GM12878 (cell line): ENCODE data around the gene TIMP3.

Experiments
- CEBPZ ChIP-seq: fragments of 150-350 bp; IDR thresholded peaks from 2 replicates; pipeline ENCODE4 v1.6.1; 2016; ENCODE audit warnings: low read depth, low read length
- LARP7 ChIP-seq: fragments of 450-650 bp; IDR thresholded peaks from 2 replicates; pipeline ENCODE4 v1.6.1; 2017; ENCODE audit warnings: mild to moderate bottlenecking
- POLR2A ChIP-seq: IDR thresholded peaks from 2 replicates; pipeline ENCODE4 v1.6.1; 2011; ENCODE audit warnings: low read depth, mild to moderate bottlenecking, low read length
- POLR2AphosphoS2 ChIP-seq: IDR thresholded peaks from 2 replicates; pipeline ENCODE4 v1.6.1; 2011; ENCODE audit warnings: low read depth, mild to moderate bottlenecking, low read length, improper control_type of control experiment, moderate library complexity
- TF ChIP-seq, protein P1 (sequence below): IDR thresholded peaks from 2 replicates; pipeline ENCODE4 v1.6.1; 2012; ENCODE audit warnings: low read depth, low read length, improper control_type of control experiment
- TF ChIP-seq, protein P2 (sequence below): IDR thresholded peaks from 2 replicates; pipeline ENCODE4 v1.6.1; 2012; ENCODE audit warnings: mild to moderate bottlenecking, low read depth, low read length

GRCh38 chr22:32868946-32869345 is 67.4 kb downstream of the TIMP3 start:
- TF ChIP-seq POLR2AphosphoS2 (no peak), LARP7 (no peak), POLR2A (no peak), CEBPZ (no peak)
- TF ChIP-seq, protein P1, sequence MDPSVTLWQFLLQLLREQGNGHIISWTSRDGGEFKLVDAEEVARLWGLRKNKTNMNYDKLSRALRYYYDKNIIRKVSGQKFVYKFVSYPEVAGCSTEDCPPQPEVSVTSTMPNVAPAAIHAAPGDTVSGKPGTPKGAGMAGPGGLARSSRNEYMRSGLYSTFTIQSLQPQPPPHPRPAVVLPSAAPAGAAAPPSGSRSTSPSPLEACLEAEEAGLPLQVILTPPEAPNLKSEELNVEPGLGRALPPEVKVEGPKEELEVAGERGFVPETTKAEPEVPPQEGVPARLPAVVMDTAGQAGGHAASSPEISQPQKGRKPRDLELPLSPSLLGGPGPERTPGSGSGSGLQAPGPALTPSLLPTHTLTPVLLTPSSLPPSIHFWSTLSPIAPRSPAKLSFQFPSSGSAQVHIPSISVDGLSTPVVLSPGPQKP = no peak
- TF ChIP-seq, protein P2, sequence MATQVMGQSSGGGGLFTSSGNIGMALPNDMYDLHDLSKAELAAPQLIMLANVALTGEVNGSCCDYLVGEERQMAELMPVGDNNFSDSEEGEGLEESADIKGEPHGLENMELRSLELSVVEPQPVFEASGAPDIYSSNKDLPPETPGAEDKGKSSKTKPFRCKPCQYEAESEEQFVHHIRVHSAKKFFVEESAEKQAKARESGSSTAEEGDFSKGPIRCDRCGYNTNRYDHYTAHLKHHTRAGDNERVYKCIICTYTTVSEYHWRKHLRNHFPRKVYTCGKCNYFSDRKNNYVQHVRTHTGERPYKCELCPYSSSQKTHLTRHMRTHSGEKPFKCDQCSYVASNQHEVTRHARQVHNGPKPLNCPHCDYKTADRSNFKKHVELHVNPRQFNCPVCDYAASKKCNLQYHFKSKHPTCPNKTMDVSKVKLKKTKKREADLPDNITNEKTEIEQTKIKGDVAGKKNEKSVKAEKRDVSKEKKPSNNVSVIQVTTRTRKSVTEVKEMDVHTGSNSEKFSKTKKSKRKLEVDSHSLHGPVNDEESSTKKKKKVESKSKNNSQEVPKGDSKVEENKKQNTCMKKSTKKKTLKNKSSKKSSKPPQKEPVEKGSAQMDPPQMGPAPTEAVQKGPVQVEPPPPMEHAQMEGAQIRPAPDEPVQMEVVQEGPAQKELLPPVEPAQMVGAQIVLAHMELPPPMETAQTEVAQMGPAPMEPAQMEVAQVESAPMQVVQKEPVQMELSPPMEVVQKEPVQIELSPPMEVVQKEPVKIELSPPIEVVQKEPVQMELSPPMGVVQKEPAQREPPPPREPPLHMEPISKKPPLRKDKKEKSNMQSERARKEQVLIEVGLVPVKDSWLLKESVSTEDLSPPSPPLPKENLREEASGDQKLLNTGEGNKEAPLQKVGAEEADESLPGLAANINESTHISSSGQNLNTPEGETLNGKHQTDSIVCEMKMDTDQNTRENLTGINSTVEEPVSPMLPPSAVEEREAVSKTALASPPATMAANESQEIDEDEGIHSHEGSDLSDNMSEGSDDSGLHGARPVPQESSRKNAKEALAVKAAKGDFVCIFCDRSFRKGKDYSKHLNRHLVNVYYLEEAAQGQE = no peak
